Hematopoietic multipotent progenitor cell treated with erythropoietin and hydrocortisone succinate and interleukin-3 and kit ligand, for 4 days (in vitro differentiated cells): ENCODE results near the gene RAB6B.

Experiments
- DNase-seq: peaks from one replicate; pipeline ENCODE4 v3.0.0-alpha.2; 2015

The RAB6B gene

DNA sequence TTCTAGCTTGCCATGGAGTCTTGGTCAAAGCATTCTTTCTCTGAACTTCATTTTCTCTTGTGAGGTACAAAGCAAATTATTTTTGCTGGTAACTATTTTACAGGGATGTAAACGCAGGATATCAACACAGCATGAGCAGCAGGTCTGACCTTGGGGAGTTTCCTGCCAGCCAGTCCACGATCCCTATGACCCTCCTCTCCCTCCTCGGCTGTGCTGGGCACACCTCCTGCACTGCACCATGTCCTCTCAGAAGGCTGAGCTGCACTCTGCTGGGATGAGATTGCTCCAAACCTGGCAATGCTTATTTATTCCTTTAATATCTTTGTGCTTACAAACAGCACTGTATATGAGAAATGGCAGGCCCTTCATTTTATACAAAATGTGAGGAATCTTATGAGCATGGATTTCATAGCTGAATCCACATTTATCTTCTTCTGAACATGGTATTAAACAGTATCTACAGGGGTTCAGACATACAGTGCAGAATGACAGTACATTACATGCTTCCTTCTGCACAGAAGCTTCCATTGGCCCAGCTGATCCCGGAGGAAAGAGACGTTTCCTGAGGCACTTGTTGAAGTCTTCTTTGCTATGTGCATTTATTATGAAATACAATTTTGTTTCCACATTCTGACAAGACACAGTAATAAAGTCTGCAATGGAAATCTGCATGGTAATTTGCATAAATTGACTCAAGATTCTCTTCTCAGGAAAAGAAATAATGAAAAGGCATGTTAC is 41.2 kb downstream of the RAB6B start:
- DNase-seq, result no peak

- DNase-seq, result no peak
These were observed 41.8 kb downstream of the RAB6B start for GRCh38 chr3:133853925-133854227.

DNA sequence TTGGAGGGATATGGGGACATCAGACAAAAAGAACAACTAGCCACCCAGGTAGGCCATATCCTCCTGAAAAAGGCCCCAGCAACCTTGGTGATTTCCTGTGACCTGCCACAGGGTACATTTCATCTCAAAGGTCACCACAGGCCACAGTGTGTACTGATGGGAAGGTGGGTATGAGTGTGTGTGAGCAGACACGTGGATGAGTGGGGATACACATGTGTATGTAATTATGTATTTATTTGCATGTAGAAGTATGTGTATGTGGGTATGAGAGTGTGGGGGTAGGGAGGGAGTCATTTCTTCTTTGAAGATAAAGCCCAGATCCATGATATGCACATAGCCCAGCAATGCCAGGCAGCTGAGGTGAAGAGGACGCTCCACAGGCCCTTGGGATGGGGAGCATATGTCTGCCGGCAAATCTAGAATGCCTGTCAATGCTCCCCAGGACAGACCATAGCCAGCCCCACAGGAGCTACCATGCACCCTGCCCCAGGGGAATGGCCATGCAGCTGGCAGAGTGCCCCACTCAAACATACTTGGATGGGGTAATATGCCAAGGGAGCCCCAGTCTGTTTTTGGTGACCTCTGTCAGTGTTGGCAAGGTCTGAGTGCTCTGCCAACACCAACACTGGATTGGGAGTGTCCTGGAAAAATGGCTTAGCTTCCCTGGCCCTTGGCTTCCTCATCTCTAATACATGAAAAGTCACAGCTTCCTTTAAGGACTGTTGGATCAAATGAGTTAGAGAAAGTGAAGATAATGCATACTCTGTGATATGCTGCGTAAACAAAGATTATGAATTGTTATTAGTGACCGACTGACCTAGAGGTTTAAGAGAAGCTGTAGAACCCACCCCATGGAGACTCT is 42.4 kb downstream of the RAB6B start:
- DNase-seq, result no peak

- DNase-seq, result no peak
These were observed 43.8 kb downstream of the RAB6B start for GRCh38 chr3:133851931-133852330.

GRCh38 chr3:133851266-133851906 is 44.3 kb downstream of the RAB6B start:
- peak; percentile 98 for DNase-seq

GRCh38 chr3:133850034-133850433 is 45.6 kb downstream of the RAB6B start:
- no peak for DNase-seq

GRCh38 chr3:133849346-133849745 is 46.3 kb downstream of the RAB6B start:
- DNase-seq, result no peak

- DNase-seq, result no peak
These were observed 50.6 kb downstream of the RAB6B start for GRCh38 chr3:133845127-133845526.

DNA sequence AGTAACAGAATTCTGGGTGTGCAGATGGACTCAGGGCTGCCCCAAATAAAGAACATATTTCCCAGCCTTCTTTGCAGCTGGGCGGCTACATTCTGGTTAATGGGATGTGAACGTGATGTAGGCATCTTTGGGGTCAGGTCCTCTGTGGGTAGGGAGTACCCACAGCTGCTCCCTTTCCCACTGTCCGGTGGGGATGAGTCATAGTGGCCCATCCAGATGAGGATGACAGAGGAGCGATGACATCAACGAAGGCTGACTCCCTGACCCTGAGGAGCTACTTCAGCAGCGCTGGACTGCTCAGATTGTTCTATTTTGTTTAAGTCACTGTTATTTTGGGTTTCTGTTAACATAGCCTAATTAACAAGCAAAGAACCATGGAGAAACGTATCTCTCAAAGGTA is 52.0 kb downstream of the RAB6B start:
- no peak for DNase-seq

- DNase-seq, result no peak
These were observed 53.5 kb downstream of the RAB6B start for GRCh38 chr3:133842158-133842557.

GRCh38 chr3:133841196-133841595 is 54.5 kb downstream of the RAB6B start:
- no peak for DNase-seq

DNA sequence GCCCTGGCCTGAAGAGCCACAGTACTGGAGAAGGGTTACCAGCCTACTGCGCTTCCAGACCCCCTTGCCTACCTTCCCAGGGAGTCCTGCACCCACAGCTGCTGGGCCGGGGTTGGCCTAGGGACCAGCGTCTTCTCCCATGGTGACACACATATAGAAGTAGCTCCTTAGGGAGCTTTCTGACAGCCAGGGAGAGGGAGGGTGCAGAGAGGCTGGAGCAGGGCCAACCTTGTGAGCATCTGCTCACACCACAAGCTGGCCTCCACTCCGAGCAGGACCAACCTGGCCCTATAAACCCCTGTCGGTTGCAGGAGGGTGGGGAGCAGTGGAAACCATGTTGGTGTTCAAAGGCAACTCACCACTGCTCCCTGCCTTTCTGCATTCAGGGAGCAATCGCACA is 54.9 kb downstream of the RAB6B start:
- DNase-seq, result no peak

DNA sequence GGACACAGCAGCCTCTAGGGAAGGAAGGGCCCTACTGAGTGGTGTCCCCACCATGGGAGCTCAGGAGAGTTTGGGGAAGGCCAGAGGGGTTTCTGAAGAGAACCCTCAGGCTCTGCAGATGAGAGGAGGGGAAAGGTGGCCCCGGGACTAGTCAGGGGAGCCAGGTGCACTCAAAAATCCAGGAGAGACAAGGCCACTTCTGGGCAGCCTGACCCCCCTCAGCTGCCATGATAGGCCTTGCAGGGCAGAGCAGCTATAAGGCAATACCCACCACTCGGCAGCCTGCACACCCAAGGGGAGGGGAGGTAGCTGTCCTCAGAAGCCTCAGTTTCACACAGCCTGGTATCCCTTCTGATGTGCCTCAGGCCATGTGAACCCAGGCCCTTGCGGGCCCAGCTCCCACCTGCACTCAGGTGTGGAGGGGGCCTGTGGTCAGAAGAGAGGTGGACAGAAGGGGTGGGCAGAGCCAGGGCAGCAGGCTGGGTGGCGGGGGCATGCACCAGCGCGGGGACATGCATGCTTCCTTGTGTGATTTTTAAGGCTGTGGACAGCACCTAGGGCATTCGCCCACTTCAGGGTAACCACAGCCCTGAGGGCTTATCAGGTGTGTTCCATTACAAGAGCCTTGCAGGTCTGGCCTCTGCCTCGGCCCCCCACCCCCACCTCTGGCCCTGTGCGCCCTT is 55.5 kb downstream of the RAB6B start:
- no peak for DNase-seq

DNA sequence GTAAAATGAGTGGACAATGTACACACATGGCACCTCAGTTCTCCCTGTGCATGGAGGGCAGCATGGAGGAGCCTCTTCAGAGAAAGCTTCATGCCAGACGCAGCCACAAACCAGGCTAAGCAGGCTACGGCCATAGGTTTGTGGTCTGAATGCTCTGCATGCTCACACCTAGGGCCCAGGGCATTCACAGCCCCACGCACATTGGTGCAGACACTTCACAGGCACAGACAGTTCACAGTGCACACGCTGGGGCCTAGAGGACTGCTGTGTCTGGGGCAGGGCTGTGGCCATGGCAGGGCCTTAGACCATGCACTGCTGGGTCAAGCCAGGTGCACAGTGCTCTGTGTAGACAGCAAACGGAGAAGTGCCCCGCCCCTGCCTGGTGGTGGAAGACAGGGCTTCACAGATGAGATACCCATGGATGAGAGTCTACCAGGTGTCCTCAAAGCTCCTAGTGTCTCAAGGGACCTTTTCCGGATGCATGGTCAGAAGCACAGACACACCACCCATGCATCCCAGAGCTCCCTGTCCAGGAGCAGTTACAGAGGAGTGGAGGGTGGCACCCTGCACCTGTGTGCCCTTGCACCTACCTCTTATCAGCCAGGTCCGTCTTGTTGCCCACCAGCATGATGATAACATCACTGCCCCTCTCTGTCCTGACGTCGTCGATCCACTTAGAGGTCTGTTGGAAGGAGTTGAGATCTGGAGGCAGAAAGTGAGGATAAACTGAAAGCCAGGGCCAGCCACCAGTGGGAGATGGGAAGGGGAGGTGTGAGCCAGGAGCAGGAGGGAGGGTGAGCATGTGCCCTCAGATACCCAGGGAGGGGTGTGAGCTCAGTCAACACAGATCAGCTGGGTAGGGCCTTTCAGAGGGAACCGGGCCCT is 56.5 kb downstream of the RAB6B start:
- DNase-seq, result no peak

GRCh38 chr3:133838296-133838789 is 57.3 kb downstream of the RAB6B start:
- DNase-seq, result no peak

GRCh38 chr3:133837487-133838295 is 58.0 kb downstream of the RAB6B start:
- no peak for DNase-seq

DNA sequence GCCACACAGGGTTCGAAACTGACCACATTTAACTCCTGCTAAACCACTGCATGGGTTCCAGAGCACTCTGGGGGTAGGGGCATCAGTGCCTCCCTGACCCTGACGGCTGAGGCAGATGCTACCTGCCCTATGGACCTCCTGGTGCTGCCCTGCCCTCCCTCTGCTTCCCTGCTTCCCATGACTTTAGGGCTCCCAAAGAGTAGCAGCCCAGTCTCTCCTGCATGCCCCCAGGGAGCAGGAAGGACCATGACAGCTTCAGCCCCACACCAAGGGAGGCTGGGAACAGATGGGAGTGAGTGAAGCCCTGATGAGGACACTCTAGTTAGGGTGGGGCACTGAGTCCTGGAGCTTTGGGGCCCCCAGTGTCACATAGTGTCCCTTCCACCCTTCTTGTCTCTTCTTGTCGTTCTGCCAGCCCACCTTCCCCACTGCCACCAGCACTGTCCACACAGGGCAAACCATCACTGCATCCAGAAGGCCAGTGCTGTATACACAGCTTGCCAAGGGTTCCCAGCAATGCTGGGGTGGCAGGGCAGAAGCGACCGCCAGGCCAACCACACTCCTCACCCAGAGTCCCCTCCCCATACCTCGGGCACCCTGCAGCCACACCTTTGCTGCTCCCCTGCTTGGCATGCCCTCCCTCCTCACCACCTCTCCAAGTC is 59.1 kb downstream of the RAB6B start:
- DNase-seq, result no peak

DNA sequence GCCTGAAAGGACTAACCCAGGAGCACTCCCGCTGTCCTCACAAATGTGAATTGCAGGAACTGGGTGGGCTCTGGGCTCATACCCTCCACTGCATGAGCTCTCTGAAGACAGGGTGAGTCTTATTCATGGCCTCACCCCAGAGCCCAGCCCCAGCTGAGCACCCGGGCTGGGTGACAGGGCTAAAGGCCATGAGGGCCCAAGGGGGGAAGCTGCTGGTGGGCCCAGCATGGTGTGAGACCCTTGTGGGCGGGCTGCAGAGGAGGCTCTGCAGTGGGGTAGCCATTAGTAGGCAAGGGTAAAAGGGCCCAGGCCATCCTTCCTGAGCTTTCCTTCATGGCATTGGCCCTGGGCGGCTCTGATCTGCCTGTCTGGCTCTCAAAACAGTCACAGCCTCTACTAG is 59.7 kb downstream of the RAB6B start:
- DNase-seq, result no peak

DNA sequence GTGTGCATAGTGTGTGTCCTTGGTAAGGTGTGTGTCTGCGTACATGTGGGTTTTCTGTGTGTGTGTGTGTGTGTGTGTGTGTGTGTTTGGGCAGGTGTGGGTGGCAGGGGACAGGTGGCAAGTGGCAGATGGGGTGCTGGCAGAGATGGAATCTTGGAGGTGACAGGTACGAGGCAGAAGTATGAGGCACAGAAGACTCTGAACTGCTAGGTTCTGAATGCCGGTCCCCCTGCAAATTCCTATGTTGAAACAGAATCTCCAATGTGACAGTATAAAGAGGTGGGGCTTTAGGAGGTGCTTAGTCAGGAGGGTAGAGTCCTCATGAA is 60.3 kb downstream of the RAB6B start:
- DNase-seq, result no peak

DNA sequence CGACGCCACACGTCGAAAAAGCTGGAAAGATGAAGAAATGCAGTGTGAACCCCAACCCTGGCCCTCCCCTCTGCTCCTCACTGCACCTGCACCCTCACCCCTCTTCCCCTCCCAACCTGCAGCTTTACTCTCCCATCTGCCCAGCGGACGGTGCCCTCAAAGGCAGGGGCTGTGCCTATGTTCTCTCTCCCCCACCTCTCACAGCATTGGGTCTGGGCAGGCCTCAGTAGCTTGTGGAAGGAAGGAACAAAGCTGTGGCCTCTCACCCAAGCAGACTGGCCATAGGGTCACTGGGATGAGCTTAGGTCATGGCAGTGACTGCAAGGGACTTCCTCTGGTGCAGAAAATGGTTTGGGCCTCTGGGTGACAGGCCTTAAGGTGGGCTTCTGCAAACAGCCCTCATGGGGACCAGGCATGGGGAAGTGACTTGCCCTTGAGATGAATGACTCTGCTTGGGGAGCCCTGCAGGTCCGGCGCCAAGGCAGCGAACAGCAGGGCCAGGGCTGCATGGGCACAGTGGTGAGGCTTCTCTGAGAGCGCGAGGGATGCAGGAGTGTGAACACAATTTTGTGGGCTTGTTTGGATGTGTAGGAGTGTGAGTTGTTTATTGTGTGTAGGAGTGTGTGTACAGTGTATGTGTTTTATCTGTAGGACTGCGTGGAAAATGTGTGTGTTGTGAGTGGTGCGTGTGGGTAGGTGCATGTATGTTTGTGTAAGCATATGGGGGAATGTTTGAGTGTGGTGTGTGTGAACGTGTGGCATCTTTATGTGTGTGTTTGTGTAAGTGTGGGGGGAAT is 60.9 kb downstream of the RAB6B start:
- DNase-seq, result no peak
